ENCODE data around the gene DUSP1. TPM values are rescaled to one million over a fixed set of nuclear protein-coding genes. Genes with fewer than 3 reads are reported as not detected.

Gene DUSP1
- total and polyA plus RNA-seq, 9 of the 15 experiments (the other 6 are each of a cell fraction or from before 2014, with no cell fraction given) = 2.1 to 14.2 (median 8.5) TPM

DNA sequence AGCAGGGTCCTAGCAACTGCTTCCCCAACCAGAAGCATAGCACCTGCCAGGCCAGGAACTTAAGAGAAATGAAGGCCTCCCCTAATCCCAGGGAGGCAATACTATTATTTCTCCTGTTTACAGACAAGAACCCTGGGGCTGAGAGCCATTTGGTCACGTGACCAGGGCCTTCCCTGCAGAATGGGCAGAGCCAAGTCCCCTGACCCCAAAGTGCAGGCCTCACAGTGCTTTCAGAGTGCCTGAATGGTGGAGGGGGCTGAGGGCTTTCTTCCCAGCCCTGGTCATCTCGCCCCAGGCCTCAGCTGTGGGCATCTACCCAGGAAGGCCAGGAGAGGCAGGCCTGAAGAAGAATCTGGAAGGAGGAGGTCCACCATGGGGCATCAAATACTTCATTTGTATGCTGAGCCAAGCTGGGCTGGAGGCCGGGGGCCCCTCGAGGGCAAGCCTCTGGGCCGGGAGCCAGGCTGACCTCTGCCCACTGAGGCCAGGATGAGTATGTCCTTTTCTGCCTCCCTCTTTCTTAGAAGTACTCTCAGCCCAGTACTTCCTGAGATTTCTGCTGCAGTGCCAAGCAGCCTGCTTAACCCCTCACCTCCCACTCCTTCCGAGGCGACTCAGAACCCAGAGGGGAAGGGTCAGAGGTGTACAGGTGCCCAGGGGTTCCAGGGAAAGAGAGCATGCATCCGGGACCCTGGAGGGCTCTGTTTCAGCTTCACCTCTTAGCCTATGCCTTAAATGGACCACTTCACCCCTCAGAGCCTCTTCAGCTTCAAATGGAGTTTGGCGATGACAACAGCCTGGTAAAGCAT is 18.9 kb upstream of the DUSP1 start (continued):
- TF ChIP-seq ZFX (CRISPR knock-in tag; IDR thresholded peaks at IDR 0.05) = peak; percentile 6; the same call in 1 of the 2 replicates
- TF ChIP-seq REST (IDR thresholded peaks at IDR 0.05; ENCODE audit: borderline replicate concordance) = no peak; the same call in 1 of the 2 replicates
- TF ChIP-seq REST (CRISPR knock-in tag; IDR thresholded peaks at IDR 0.05; ENCODE audit: low read depth) = 0 out of 2 replicates have a peak, but pooled peaks have one; percentile 36
- peak; percentile 14; the same call in 1 of the 2 replicates for TF ChIP-seq EGR1 (conservative IDR thresholded peaks at IDR 0.05)
- no peak for TF ChIP-seq SNAPC5 (CRISPR knock-in tag; IDR thresholded peaks at IDR 0.05)
- peak; percentile 97 for TF ChIP-seq RAD51 (IDR thresholded peaks at IDR 0.05; ENCODE audit: borderline replicate concordance, low read depth)
- TF ChIP-seq FOXM1 (IDR thresholded peaks at IDR 0.05; ENCODE audit: low read depth) = no peak
- TF ChIP-seq FOXM1 (CRISPR knock-in tag; IDR thresholded peaks at IDR 0.05; ENCODE audit: low read depth) = no peak
- TF ChIP-seq, protein P1, sequence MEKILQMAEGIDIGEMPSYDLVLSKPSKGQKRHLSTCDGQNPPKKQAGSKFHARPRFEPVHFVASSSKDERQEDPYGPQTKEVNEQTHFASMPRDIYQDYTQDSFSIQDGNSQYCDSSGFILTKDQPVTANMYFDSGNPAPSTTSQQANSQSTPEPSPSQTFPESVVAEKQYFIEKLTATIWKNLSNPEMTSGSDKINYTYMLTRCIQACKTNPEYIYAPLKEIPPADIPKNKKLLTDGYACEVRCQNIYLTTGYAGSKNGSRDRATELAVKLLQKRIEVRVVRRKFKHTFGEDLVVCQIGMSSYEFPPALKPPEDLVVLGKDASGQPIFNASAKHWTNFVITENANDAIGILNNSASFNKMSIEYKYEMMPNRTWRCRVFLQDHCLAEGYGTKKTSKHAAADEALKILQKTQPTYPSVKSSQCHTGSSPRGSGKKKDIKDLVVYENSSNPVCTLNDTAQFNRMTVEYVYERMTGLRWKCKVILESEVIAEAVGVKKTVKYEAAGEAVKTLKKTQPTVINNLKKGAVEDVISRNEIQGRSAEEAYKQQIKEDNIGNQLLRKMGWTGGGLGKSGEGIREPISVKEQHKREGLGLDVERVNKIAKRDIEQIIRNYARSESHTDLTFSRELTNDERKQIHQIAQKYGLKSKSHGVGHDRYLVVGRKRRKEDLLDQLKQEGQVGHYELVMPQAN (IDR thresholded peaks at IDR 0.05; ENCODE audit: borderline replicate concordance) = no peak
- TF ChIP-seq ARID3B (CRISPR knock-in tag; IDR thresholded peaks at IDR 0.05; ENCODE audit: borderline replicate concordance) = no peak
- TF ChIP-seq MXI1 (IDR thresholded peaks at IDR 0.05; ENCODE audit: low read depth, low read length) = no peak
- peak in 1 of 2 experiments; percentile 58; a peak in 1 of 4 replicates for TF ChIP-seq KDM1A (IDR thresholded peaks at IDR 0.05)
- TF ChIP-seq NFYB (IDR thresholded peaks at IDR 0.05; ENCODE audit: extremely low read depth, insufficient read length) = no peak
- TF ChIP-seq ZNF175 (CRISPR knock-in tag; IDR thresholded peaks at IDR 0.05; ENCODE audit: low read depth) = 0 out of 2 replicates have a peak, but pooled peaks have one; percentile 14
- no peak for TF ChIP-seq THRAP3 (IDR thresholded peaks at IDR 0.05; ENCODE audit: borderline replicate concordance)
